K562 (cell line): Measurements from ENCODE around the gene RABGAP1L. TPM values are rescaled to one million over a fixed set of nuclear protein-coding genes. Genes with fewer than 3 reads are reported as not detected.

Experiments used
- ARID3A ChIP-seq: IDR thresholded peaks from 2 replicates; pipeline ENCODE4 v1.6.1; 2012; ENCODE audit warnings: low read depth, low read length, improper control_type of control experiment, borderline replicate concordance
- BMI1 ChIP-seq: fragments of 150-350 bp; IDR thresholded peaks from 2 replicates; pipeline ENCODE4 v1.6.1; 2014; ENCODE audit warnings: low read length
- CEBPG ChIP-seq, 3 experiments: fragments of 200-800 bp in 1 of 3; sonication (Bioruptor generic) in 1 of 3; sonication (generic) in 1 of 3; formaldehyde crosslinking in 1 of 3; IDR thresholded peaks in 2 of 3; conservative IDR thresholded peaks in 1 of 3; 2 replicates each; pipeline versions ENCODE4 v1.6.1 to v1.8.0; 2016 to 2022; ENCODE audit warnings: missing compliant biosample characterization in 2 of 3, missing genetic modification characterization in 2 of 3, mild to moderate bottlenecking in 1 of 3, missing genetic modification reagents in 1 of 3
- HDAC8 ChIP-seq: fragments of 450-650 bp; IDR thresholded peaks from 2 replicates; pipeline ENCODE4 v1.6.1; 2016; ENCODE audit warnings: mild to moderate bottlenecking, missing genetic modification characterization, moderate library complexity, missing compliant biosample characterization
- HMBOX1 ChIP-seq: sonication (generic); IDR thresholded peaks from 2 replicates; pipeline ENCODE4 v1.6.1; 2016
- HNRNPH1 ChIP-seq: fragments of 200-400 bp; formaldehyde crosslinking; optimal IDR thresholded peaks from 2 replicates; pipeline ENCODE3; 2017; ENCODE audit warnings: low read depth, mild to moderate bottlenecking, low read length, moderate library complexity
- KDM1A ChIP-seq, 2 experiments: fragments of 450-650 bp; IDR thresholded peaks; 2 replicates each; pipeline ENCODE4 v1.6.1; 2016; ENCODE audit warnings: mild to moderate bottlenecking in 2 of 2
- MBD2 ChIP-seq: sonication (generic); IDR thresholded peaks from 2 replicates; pipeline ENCODE4 v1.6.1; 2016; ENCODE audit warnings: low read depth, borderline replicate concordance
- NELFE ChIP-seq: IDR thresholded peaks from 2 replicates; pipeline ENCODE4 v1.6.1; 2011; ENCODE audit warnings: mild to moderate bottlenecking; ENCODE audit not compliant: insufficient read depth, insufficient read length
- NR1H2 ChIP-seq: sonication (generic); formaldehyde crosslinking; IDR thresholded peaks from 2 replicates; pipeline ENCODE4 v1.4.0; 2020; ENCODE audit warnings: mild to moderate bottlenecking, missing genetic modification reagents
- NR2C2 ChIP-seq, 2 experiments: fragments of 200-800 bp in 1 of 2; sonication (Bioruptor generic) in 1 of 2; sonication (generic) in 1 of 2; formaldehyde crosslinking in 1 of 2; IDR thresholded peaks; 2 replicates each; pipeline versions ENCODE4 v1.6.1 to v1.8.0; 2016 to 2022; ENCODE audit warnings: mild to moderate bottlenecking in 1 of 2, missing compliant biosample characterization in 1 of 2, missing genetic modification characterization in 1 of 2, missing genetic modification reagents in 1 of 2
- NR2F6 ChIP-seq: fragments of 450-650 bp; formaldehyde crosslinking; IDR thresholded peaks from 2 replicates; pipeline ENCODE4 v1.4.0; 2020; ENCODE audit warnings: mild to moderate bottlenecking
- NUFIP1 ChIP-seq: fragments of 450-650 bp; IDR thresholded peaks from 2 replicates; pipeline ENCODE4 v1.6.1; 2018; ENCODE audit not compliant: partially characterized antibody
- OTX1 ChIP-seq: fragments of 450-650 bp; formaldehyde crosslinking; IDR thresholded peaks from 2 replicates; pipeline ENCODE4 v1.4.0; 2022; ENCODE audit warnings: mild to moderate bottlenecking
- POLR2G ChIP-seq: fragments of 200-400 bp; formaldehyde crosslinking; IDR thresholded peaks from 2 replicates; pipeline ENCODE4 v1.6.1; 2017; ENCODE audit warnings: low read depth, mild to moderate bottlenecking, antibody characterized with exemption, low read length, moderate library complexity
- PPARD ChIP-seq: fragments of 250-450 bp; sonication (Bioruptor Pico); IDR thresholded peaks from 2 replicates; pipeline ENCODE4 v1.8.0; 2022; ENCODE audit warnings: inconsistent platforms, mild to moderate bottlenecking, moderate library complexity
- PREB ChIP-seq: sonication (generic); formaldehyde crosslinking; IDR thresholded peaks from 2 replicates; pipeline ENCODE4 v1.8.1; 2023; ENCODE audit warnings: mild to moderate bottlenecking, missing genetic modification reagents
- PYGO2 ChIP-seq: fragments of 450-650 bp; IDR thresholded peaks from 2 replicates; pipeline ENCODE4 v1.6.1; 2016; ENCODE audit warnings: mild to moderate bottlenecking, missing genetic modification characterization, moderate library complexity, missing compliant biosample characterization
- SIN3A ChIP-seq, 2 experiments: fragments of 150-350 bp in 1 of 2; IDR thresholded peaks; 2 replicates each; pipeline ENCODE4 v1.6.1; 2011 to 2016; ENCODE audit warnings: borderline replicate concordance in 2 of 2, low read depth in 2 of 2, low read length in 2 of 2, mild to moderate bottlenecking in 2 of 2, moderate library complexity in 2 of 2; ENCODE audit not compliant: control insufficient read depth in 1 of 2
- SUPT5H ChIP-seq: fragments of 450-650 bp; IDR thresholded peaks from 2 replicates; pipeline ENCODE4 v1.6.1; 2016
- TGIF2 ChIP-seq: sonication (generic); formaldehyde crosslinking; IDR thresholded peaks from 2 replicates; pipeline ENCODE4 v1.8.1; 2022; ENCODE audit warnings: mild to moderate bottlenecking, missing genetic modification reagents, moderate library complexity
- WHSC1 ChIP-seq: IDR thresholded peaks from one replicate; pipeline ENCODE4 v1.6.1; 2012; ENCODE audit warnings: low read length, control low read depth, inconsistent platforms
- XRCC3 ChIP-seq: fragments of 450-650 bp; IDR thresholded peaks from 2 replicates; pipeline ENCODE4 v1.6.1; 2017; ENCODE audit warnings: mild to moderate bottlenecking, moderate library complexity
- YBX1 ChIP-seq: fragments of 450-650 bp; IDR thresholded peaks from 2 replicates; pipeline ENCODE4 v1.7.1; 2016; ENCODE audit warnings: mild to moderate bottlenecking
- ZBTB26 ChIP-seq: fragments of 450-650 bp; formaldehyde crosslinking; IDR thresholded peaks from 2 replicates; pipeline ENCODE4 v1.4.0; 2022; ENCODE audit warnings: missing genetic modification characterization
- polyA plus RNA-seq, 8 experiments: library from polyadenylated mRNA; depleted of rRNA in 4 of 8; stranded (reverse) in 5 of 8; unstranded in 3 of 8; fragments of >200 nt; fragmentation: Nextera tagmentation in 2 of 8; fragmentation: Illumina TruSeq in 1 of 8; extraction: Ambion mirVana in 2 of 8; extraction: Trizol in 1 of 8; gene quantifications; 2 replicates each; pipeline versions ENCODE4 v1.2.1 to v1.2.3, GENCODE V29; 2011 to 2014; ENCODE audit warnings: inconsistent platforms in 1 of 8, missing spikeins in 1 of 8
- total RNA-seq, 7 experiments: library from RNA; depleted of rRNA in 6 of 7; stranded (reverse); fragments of >200 nt in 6 of 7; fragmentation: Illumina TruSeq in 2 of 7; extraction: Trizol in 2 of 7; gene quantifications; 2 replicates each; pipeline versions ENCODE4 v1.2.1 to v1.2.3, GENCODE V29; 2011 to 2021; ENCODE audit warnings: low replicate concordance in 1 of 7

RABGAP1L gene
- total and polyA plus RNA-seq, 9 of the 15 experiments (the other 6 are each of a cell fraction or from before 2014, with no cell fraction given), result 16.5 to 44.9 (median 26.7) TPM

- TF ChIP-seq PREB (CRISPR knock-in tag) (no peak), ARID3A (no peak), NR1H2 (CRISPR knock-in tag) (no peak), TGIF2 (CRISPR knock-in tag) (0 out of 2 replicates have a peak, but pooled peaks have one; percentile 32), HDAC8 (tag) (no peak), HNRNPH1 (no peak), SUPT5H (peak; percentile 68), PYGO2 (tag) (no peak), CEBPG (CRISPR knock-in tag; IDR thresholded peaks at IDR 0.05) (no peak), CEBPG (tag; conservative IDR thresholded peaks at IDR 0.05 in 1 of 2, IDR thresholded peaks at IDR 0.05 in 1 of 2) (no peak), XRCC3 (no peak), PPARD (CRISPR knock-in tag) (no peak), OTX1 (CRISPR knock-in tag) (no peak), POLR2G (no peak), BMI1 (no peak), KDM1A (IDR thresholded peaks at IDR 0.05) (peak in 1 of 2 experiments; percentile 41; a peak in 1 of 4 replicates), NUFIP1 (no peak), ZBTB26 (CRISPR knock-in tag) (no peak), NR2F6 (CRISPR knock-in tag) (no peak), NELFE (no peak), NR2C2 (CRISPR knock-in tag; IDR thresholded peaks at IDR 0.05) (no peak), NR2C2 (tag; IDR thresholded peaks at IDR 0.05) (peak; percentile 39; the same call in 1 of the 2 replicates), MBD2 (no peak), HMBOX1 (0 out of 2 replicates have a peak, but pooled peaks have one; percentile 46), SIN3A (IDR thresholded peaks at IDR 0.05; ENCODE audit: borderline replicate concordance in 2 of 2, control insufficient read depth in 1 of 2, low read depth in 2 of 2, low read length in 2 of 2) (no peak), YBX1 (no peak), WHSC1 (no peak)
Measured at GRCh38 chr1:174204697-174205308, 45.5 kb downstream of the RABGAP1L start (continued).
